ENCODE results near the gene CRY2.
"Not testable (repeated sequence)": the region's sequence is repeated elsewhere in the genome, so short reads cannot be mapped to it uniquely, and the experiment has no call there.

CRY2 gene

DNA sequence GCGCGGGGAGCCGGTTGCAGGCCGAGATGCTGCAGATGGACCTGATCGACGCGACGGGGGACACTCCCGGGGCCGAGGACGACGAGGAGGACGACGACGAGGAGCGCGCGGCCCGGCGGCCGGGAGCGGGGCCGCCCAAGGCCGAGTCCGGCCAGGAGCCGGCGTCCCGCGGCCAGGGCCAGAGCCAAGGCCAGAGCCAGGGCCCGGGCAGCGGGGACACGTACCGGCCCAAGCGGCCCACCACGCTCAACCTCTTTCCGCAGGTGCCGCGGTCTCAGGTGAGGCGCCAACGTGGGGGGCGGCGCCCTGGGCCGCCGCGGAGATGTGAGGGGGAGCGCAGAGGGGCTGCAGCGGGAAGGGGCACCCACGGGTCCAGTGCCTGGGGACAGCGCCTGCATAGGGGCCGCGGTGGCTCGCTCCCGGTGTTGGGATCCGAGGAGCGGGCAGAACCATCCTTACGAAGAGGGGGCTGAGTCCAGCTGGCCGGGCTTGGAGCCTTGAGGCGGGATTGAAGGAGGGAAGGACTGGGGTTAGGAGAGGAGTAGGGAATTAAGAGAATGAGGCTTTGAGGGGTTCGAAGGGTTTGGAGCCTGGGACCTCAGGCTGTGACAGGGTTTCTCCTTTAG, 53.0 kb downstream of the CRY2 start:
- TF ChIP-seq EZH2phosphoT487 (IDR thresholded peaks at IDR 0.05; ENCODE audit: borderline replicate concordance, low read length): peak; percentile 22; the same call in 1 of the 2 replicates
- H3K36me3 ChIP-seq (ENCODE audit: control insufficient read depth, low read length); H3K9me2 ChIP-seq (replicated peaks; ENCODE audit: control insufficient read depth, low read length); H3K9me3 ChIP-seq (ENCODE audit: control insufficient read depth, insufficient read depth, low read length); H3K79me2 ChIP-seq (ENCODE audit: control insufficient read depth, low read length); H3K27ac ChIP-seq (ENCODE audit: low read depth, low read length); H3F3A ChIP-seq (ENCODE audit: control insufficient read depth, insufficient read depth); H4K20me1 ChIP-seq (ENCODE audit: control insufficient read depth, insufficient read depth, low read depth, low read length): not testable (repeated sequence)
- H3K27me3 ChIP-seq (ENCODE audit: control insufficient read depth, low read length): peaks cover 37% of the 10 kb centered on the region
- H3K4me3 ChIP-seq (ENCODE audit: low read length): peak overlapping the region; percentile 73
- H3K4me1 ChIP-seq (ENCODE audit: control insufficient read depth, low read length): peaks cover 12% of the 10 kb centered on the region
- peak overlapping the region; percentile 82 for H3K4me2 ChIP-seq (ENCODE audit: low read length)

DNA sequence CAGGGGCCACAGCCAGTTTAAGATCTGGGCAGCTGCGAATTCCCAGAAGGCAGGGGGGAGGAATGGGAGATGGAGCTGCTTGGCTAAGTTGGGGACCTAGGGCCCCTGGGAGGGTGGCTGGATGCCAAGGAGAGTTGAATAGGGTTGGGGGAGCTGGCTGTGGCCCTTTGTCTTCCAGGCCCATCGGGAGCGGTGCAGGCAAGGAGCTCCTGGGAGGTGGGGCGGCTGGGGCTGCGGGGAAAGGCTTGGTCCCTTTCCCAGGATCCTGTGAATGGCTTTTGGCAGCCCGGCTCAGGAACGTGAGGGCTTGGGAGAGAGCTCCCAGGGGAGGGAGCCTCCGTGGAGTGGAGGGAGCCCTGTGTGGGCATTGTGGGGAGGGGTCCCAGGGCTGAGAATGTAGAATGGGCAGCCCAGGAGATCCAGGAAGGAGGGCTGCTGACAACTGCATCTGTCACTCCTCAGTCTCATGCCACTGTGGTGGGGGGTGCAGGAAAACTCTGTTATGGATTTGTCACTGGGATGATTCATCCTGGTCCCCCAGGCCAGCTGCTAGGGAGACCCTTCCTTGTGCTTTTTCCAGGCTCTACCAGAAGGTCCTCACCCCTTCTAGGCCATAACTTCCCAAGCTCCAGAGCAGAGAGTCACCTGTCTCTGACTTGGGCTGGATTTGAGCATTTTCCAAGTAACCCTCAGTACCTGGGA, 53.8 kb downstream of the CRY2 start:
- TF ChIP-seq, protein P1, sequence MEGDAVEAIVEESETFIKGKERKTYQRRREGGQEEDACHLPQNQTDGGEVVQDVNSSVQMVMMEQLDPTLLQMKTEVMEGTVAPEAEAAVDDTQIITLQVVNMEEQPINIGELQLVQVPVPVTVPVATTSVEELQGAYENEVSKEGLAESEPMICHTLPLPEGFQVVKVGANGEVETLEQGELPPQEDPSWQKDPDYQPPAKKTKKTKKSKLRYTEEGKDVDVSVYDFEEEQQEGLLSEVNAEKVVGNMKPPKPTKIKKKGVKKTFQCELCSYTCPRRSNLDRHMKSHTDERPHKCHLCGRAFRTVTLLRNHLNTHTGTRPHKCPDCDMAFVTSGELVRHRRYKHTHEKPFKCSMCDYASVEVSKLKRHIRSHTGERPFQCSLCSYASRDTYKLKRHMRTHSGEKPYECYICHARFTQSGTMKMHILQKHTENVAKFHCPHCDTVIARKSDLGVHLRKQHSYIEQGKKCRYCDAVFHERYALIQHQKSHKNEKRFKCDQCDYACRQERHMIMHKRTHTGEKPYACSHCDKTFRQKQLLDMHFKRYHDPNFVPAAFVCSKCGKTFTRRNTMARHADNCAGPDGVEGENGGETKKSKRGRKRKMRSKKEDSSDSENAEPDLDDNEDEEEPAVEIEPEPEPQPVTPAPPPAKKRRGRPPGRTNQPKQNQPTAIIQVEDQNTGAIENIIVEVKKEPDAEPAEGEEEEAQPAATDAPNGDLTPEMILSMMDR (IDR thresholded peaks at IDR 0.05; ENCODE audit: low read depth, low read length, poor library complexity, severe bottlenecking): no peak
- no peak for TF ChIP-seq EZH2phosphoT487 (IDR thresholded peaks at IDR 0.05; ENCODE audit: borderline replicate concordance, low read length)
- H3K4me2 ChIP-seq (ENCODE audit: low read length): no peak overlapping the region
- H4K20me1 ChIP-seq (ENCODE audit: control insufficient read depth, insufficient read depth, low read depth, low read length): no peaks in the 10 kb centered on the region
- H3K27me3 ChIP-seq (ENCODE audit: control insufficient read depth, low read length): peaks cover 37% of the 10 kb centered on the region
- no peaks in the 10 kb centered on the region for H3K9me2 ChIP-seq (replicated peaks; ENCODE audit: control insufficient read depth, low read length)
- H3K79me2 ChIP-seq (ENCODE audit: control insufficient read depth, low read length): no peaks in the 10 kb centered on the region
- no peaks in the 10 kb centered on the region for H3K9me3 ChIP-seq (ENCODE audit: control insufficient read depth, insufficient read depth, low read length)
- H3K4me1 ChIP-seq (ENCODE audit: control insufficient read depth, low read length): peaks cover 14% of the 10 kb centered on the region
- H3K27ac ChIP-seq (ENCODE audit: low read depth, low read length): no peak overlapping the region
- no peaks in the 10 kb centered on the region for H3F3A ChIP-seq (ENCODE audit: control insufficient read depth, insufficient read depth)
- H3K36me3 ChIP-seq (ENCODE audit: control insufficient read depth, low read length): no peaks in the 10 kb centered on the region
- H3K4me3 ChIP-seq (ENCODE audit: low read length): no peak overlapping the region

- Histone ChIP-seq H3K4me3 (ENCODE audit: low read length) (no peak overlapping the region), H3K4me1 (ENCODE audit: control insufficient read depth, low read length) (peaks cover 18% of the 10 kb centered on the region), H4K20me1 (ENCODE audit: control insufficient read depth, insufficient read depth, low read depth, low read length) (no peaks in the 10 kb centered on the region), H3K9me3 (ENCODE audit: control insufficient read depth, insufficient read depth, low read length) (no peaks in the 10 kb centered on the region), H3F3A (ENCODE audit: control insufficient read depth, insufficient read depth) (no peaks in the 10 kb centered on the region), H3K36me3 (ENCODE audit: control insufficient read depth, low read length) (no peaks in the 10 kb centered on the region), H3K79me2 (ENCODE audit: control insufficient read depth, low read length) (no peaks in the 10 kb centered on the region), H3K27ac (ENCODE audit: low read depth, low read length) (no peak overlapping the region), H3K27me3 (ENCODE audit: control insufficient read depth, low read length) (peaks cover 37% of the 10 kb centered on the region), H3K9me2 (replicated peaks; ENCODE audit: control insufficient read depth, low read length) (no peaks in the 10 kb centered on the region), H3K4me2 (ENCODE audit: low read length) (no peak overlapping the region)
- TF ChIP-seq, protein P1 (IDR thresholded peaks at IDR 0.05; ENCODE audit: low read depth, low read length, poor library complexity, severe bottlenecking): no peak
- TF ChIP-seq EZH2phosphoT487 (IDR thresholded peaks at IDR 0.05; ENCODE audit: borderline replicate concordance, low read length): no peak
Measured at GRCh38 chr11:45901626-45902025, 54.4 kb downstream of the CRY2 start.
